Activated CD4-positive, CD25-positive, alpha-beta regulatory T cell treated with anti-CD3 and anti-CD28 coated beads, Interleukin-2, amount 50 U/mL, for 72 hours (primary cell): ENCODE measurements around the gene CEP131.
"Not testable (repeated sequence)": the region's sequence is repeated elsewhere in the genome, so short reads cannot be mapped to it uniquely, and the experiment has no call there.

Experiments
- DNase-seq: peaks from one replicate; pipeline ENCODE4 v3.0.0; 2021

The CEP131 gene

DNA sequence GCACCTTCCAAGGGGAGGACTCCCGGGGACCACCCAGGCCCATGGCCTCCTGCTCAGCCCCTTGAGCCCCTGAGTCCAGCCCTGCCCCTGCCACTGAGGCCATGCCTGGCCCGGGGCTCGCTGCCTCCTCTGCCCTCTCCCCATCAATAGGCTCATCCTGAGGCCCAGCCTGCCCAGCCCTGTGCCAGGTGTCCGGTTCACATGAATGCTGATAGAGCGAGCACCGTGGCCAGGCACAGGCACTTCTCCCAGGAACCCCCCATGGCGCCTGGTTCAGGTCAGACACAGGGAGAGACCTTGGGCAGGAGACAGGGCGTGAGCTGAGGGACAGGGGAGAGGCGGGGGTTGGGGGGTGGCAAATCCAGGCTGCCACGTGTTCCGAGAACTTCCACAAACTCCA lies 60.3 kb downstream of the CEP131 start:
- DNase-seq = no peak

DNA sequence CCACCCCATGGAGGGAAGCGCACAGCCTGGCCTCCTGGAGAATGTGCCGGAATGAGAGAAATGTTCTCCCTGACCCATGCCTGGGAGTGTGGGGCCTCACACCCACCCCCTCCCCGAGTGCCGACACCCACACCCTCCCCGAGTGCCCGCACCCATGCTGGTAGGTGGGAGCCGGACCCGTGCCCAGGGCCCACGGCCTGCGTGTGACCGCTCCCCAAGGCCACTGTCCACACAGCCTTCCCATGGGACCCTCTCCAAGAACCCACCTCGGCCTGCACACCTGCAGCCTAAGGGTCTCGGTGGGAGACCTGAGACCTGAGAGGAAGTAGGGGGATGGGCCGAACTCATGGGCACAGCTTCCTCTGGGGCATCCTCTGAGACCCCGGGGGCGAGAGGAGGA lies 60.8 kb downstream of the CEP131 start:
- no peak for DNase-seq

DNA sequence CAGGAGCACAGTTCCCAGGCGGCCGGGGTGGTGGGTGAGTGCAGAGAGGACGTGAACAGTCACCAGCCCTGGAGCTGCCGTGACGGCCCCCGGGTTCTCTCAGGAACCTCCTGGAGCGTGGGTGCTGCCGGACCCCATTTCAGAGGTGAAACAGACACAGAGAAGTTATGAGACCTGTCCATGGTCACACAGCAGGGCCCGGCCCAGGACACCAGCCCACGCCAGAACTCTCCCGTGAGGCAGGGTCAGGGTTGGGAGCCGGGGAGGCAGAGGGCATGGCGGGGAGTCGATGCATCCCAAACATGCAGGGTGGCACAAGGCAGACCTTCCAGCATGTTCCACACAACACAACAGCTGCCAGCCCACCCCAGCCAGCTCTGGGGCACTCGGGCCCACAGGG lies 61.2 kb downstream of the CEP131 start:
- no peak for DNase-seq

DNA sequence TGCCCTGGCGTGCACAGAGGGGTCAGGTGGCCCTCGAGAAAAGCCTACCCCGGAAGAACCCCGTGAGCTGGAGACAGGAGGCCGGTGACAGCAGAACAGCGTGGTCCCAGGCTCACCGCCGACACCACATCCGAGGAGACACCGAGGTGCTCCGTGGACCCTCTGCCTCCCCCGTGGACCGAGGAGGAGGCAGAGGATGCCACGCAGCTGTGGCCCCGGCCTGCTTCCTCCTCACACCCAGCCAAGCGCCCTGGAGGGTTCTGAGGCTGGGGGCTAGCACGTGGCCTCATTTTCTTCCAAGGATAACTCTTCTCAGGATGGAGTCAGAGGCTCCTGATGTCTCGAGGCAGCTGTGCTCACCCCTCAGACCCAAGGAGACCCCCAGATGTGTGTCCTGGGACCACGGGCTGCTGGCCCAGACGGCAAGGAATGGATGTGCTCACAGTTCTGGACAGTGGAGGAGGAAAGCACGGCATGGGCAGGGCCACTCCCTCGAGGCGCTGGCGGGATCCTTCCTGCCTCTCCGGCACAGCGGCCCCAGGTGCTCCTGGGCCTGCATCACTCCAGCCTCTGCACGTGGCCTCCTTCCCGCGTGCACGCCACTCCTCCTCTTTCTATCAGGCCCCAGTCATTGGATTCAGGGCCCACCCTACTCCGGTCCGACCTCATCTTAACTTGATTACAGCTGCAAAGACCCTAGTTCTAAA lies 61.9 kb downstream of the CEP131 start:
- no peak for DNase-seq

DNA sequence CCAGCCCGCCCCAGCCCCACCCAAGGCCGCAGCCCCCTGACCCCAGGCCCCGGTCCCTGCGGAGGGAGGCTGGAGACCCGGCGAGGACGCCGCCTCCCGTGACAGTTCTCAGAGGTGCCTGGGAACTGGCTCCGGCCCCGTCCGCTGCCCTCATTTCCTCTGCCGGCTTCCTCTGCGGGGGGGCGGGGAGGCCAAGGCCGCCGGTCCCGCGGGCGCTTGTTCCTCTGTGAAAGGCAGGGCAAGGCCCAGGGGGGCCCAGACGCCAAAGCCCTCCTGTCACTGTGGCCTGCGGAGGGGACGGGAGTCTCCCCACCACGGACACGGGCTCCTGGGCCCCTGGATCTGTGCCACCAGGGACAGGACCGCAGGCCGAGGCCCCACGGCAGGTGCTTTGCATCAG lies 62.5 kb downstream of the CEP131 start:
- no peak for DNase-seq

DNA sequence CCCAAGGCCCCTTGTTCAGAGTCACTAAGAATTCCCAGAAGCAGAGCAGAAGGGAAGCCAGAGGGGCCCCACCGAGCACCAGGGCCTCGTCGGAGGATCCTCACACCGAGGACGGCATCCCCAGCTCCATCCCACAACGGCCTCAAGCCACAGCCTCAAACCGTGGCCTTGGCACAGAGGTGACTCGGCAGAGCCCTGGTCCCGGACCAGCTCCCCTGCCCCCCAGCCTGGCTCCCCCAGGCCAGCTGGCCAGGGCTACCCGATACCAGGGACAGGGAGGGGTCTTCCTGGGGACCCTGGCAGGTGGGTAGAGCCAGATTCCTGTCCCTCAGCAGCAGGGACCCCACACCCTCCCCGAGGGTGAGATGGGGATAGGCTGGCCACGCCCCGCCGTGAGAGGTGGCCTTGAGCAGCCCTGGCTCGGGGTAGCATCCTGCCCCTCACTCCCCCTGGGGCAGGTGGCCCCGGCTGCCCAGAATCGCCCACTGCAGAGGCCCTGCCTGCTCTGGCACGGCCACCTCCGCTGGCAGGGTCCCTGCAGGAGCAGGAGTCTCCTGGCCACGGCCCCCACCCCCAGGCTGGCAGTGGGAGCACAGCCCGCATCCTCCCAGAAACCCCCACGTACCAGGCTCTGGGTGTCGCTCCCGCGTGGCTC lies 63.0 kb downstream of the CEP131 start:
- no peak for DNase-seq

DNA sequence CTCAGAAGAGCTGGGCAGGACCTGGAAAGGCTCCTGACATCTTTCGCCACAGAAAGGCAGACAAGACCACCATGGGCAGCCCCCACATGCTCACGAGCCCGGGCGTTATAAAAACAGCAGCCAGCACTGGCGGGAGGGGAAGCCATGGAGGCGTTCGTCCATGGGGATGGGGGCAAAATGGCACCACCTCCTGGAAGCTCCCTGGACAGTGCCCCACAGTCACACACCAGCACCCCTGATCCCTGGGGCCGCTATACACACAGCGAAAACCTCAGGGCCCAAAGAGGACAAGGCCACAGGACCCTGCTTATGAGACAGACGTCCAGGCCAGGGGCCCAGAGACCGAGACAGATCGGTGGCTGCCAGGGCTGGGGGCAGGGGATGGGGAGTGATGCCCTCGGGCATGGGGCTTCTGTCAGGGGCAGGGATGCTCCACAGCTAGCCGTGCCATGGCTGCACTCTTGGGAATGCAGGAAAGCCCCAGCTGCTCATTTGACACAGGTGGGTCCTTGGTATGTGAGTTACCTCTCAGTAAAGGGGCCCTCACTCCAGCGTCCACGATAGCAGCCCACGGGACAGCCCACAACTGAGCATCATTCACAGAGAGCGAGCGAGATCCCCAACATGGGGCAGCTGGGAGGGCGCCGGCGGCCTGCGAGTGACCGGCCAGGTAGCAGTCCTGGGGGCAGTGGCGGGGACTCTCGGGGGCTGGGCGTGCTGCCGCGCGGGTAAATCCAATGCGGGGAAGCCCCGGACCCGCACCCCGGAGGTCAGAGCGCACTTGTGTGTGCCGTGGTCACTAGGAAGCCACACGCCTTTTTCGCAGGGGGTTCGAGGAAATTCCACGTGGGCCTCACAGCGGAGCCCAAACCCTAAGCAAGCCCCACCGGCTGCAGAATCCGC lies 63.8 kb downstream of the CEP131 start:
- no peak for DNase-seq

DNA sequence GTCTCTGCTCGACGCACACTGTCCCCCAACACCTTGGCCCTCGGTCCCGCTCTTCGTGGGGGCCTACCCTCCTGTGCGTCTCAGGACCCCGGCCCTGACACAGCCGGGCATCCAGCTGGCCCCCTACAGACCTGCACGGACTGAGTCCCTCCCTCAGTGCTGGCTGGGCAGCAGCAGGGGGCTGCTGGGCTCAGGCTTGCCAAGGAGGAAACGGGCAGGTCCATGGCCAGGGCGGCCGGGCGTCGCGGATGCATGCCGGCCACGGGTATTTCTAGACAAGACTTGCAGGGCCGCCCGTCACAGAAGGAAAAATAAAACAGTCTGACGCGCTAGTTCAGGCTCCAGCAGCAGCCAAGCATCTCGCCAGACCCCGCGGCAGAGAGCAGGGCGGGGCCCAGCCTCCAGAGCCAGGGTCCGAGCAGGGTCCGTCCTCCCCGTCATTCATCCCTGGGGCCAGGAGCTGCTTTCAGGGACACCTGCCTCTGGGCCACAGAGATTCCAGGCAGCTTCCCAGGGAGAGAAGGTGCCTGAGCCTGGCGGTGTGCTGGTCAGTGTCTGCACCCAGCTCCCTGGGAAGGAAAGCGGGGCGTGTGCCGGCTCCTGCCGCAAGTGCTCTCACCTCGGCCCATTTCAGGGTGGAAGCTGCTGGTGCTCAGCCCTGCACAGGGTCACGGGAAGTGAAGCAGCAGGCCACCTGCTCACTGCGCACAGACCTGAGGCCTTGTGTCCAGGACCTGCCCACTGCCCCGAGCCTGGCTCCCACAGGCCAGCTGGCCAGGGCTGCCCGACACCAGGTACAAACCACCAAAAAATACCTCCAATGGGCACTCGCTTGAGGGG lies 64.7 kb downstream of the CEP131 start:
- no peak for DNase-seq

DNA sequence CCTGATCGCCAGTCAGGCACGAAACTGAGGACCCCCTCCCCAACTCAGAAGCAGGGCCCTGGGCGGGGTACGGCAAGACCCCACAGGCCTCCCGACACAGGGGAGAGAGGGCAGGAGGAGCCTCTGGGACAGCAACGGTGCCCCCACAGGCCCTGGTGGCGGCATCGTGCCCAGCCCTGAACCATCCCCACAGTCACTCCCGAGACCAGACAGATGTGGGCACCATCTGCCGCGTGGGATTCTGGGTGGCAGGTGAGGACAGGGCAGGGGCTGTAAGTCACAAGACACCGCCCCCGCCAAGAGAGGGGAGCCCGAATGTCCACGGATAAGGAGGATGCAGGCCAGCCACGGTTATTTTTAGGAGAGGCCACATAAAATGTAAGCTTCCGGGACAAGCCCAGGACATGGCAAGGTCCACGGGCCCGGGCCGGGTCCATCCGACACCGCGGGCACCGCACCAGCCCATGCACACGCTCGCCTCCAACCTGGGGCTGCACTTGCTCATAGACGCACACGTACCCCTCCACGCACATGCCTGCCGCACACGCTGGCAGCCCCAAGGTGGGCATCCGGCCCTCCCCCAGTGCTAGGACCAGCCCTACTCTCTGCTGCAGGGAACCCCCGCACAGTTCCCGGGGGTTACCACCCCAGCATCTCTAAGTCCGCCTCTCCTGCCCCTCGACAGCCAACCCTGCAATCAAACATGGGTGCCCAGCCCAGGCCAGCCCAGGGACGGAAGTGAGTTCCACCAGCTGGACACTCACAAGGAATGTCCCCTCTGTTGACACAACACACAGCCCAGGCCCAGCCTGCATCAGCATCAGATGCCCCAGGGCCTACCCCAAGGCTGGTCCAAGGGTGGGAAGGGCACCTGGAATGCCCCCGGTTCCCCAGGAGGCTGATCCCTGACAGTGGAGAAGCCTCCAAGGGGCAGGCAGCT lies 65.6 kb downstream of the CEP131 start:
- no peak for DNase-seq

DNA sequence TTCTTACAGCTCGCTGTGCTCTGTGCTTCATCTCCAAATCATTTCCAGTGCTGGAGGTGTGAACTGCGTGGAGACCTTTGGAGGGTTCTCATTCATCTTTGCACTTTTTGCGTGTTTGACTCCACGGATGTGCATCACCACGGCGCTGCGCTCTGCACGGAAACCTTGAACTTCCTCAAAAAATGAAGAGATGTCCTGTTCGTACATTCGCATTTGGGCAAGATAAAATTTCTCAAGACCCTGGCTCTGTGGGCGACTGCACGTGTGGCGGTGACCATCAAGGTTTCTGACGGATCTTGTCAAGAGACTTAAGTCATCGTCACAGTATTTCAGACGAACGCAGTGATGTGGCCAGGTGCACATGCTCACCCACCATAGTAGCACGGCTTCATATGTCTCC lies 67.8 kb downstream of the CEP131 start:
- DNase-seq = no peak

DNA sequence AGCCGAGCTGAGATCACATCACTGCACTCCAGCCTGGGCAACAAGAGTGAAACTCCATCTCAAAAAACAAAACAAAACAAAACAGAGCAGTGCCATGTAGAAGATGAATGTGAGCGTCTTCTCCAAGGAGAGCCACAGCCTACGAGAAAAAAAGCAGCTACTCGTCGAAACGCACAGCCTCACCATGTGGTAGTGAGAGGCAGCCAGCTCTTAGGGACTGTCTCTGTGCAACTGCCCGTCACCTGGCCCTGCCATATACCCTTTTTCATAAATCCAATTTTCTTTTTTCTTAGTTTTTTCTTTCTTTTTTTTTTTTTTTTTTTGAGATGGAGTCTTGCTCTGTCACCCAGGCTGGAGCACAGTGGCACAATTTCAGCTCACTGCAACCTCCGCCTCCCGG lies 68.7 kb downstream of the CEP131 start:
- not testable (repeated sequence) for DNase-seq

DNA sequence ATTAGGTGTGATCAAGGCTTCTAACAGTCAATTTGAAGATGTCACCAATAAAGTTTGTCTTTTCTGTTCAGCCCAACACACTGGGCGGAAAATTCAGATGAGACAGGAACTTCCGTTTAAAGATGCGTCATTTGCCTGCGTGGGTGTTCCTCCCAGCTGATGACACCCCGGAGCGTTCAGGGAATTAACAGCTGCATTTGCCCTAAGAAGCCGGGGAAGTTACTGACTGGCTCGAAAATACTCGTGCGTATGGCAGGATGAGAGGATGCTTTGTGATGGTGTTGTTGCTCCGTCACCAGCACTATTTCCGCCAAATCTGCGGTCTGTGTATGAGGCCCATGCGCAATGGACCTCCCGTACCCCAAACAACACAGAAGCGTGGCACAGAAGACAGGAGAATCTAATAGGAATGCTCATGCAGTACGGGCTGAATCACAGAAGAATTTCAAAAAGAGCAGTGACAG lies 69.4 kb downstream of the CEP131 start:
- no peak for DNase-seq

DNA sequence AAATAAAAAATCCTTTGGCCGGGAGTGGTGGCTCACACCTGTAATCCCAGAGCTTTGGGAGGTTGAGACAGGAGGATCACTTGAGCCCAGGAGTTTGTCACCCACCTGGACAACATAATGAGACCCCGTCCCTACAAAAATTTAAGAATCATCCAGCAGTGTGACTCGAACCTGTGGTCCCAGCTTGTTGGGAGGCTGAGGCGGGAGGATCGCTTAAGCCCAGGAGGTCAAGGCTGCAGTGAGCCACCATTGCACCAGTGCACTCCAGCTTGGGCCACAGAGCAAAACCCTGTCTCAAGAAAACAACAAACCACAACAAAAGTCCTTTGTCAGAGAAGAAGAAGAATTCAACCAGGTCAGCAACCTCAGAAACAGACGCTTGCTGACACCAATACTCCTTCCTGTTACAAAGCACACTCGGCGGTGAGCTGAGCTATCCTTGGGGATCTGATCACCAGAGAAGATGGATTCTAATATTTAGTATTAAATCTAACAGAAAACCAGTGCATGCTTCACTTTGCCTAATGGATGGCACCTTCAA lies 70.4 kb downstream of the CEP131 start:
- DNase-seq = no peak

DNA sequence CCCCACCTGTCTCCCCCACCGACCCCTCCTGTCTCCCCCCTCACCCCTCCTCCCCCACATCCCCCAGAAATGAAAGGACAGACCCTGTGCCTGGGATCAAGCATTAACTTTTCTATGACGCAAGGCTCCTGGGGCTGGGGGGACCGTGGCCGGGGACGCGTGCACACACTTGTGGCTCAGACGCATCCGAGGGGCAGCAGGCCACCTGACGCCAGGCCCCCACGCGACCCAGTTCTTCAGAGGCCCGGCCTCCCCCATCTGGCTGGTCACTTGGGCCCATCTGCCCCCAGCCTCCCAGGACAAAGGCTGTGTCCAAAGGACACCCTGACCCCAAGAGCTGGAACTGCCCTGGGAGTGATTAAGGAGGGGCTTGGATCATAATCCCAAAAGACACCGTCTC lies 71.5 kb downstream of the CEP131 start:
- DNase-seq = no peak

DNA sequence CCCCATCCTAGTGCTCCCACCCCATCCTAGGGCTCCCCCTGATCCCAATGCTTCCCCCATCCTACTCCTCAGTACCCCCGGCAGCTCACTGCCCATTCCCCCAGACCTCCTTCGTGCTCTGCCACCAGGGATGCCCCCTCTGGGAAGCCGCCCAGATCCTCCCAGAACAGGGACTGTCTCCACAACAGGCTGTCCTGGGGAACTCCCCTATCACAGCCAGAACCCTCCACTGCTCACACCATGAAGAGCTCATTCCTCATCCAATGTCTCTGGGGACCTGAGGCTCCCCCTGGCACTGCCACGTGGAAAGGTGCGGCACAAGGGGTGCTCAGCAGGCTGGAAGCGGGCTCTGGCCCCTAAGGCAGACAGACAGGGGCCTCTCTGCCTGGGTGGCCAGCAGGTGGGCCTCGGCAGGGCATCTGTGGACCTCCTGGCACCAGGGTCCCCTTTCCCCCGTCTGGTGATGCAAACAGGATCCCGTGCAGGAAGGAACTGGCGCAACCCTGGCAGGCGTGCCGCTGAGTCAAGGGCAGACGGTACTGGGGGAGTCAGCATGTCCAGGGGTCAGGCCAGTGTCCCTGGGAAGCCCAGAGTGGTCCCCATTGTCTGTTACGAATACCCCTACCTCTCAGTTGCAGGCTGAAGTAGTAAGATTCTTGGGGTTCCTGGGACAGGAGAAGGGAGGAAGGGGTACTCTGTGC lies 72.2 kb downstream of the CEP131 start:
- DNase-seq = no peak

DNA sequence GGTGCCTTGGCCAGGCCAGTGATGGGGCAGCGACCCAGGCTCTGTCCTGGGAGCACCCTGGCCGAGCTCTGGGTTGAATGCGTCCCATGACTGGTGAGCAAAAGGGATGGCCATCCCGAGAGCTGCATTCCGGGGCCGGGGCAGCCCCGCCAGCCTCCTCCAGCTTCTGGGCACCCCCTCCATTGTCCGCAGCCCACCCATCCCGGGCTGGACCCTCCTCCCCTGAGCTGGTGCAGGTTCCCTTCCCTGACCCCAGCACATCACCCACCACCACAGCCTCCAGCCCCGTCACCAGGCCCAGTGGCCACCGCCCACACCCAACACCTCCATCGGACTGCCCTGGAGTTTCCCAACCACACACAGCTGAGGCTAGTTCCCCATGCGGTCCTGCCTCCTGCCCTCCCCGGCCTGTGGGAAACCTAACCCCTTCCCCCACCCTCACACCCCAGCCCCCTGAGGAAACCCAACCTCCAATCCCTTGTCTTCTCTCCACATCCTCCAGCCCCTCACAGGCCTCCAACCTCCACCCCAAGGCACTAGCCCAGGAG lies 73.7 kb downstream of the CEP131 start:
- no peak for DNase-seq

DNA sequence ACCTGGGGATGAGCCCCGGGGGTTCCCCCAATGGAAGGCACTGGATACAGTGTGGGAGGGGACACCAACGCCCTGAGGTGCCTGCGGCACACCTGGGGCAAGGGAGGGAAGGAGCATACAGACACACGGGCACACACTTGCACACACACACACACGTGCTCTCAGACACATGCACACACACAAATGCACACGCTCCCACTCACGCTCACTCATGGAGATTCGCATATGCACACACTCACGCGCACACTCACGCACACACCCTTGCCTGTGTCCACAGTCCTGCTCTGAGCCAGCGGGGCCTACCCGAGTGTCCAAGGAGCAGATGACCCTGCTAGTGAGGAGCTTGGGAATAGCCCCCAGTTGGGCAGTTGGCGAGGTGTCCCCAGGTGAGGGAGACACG lies 74.2 kb downstream of the CEP131 start:
- DNase-seq = no peak

DNA sequence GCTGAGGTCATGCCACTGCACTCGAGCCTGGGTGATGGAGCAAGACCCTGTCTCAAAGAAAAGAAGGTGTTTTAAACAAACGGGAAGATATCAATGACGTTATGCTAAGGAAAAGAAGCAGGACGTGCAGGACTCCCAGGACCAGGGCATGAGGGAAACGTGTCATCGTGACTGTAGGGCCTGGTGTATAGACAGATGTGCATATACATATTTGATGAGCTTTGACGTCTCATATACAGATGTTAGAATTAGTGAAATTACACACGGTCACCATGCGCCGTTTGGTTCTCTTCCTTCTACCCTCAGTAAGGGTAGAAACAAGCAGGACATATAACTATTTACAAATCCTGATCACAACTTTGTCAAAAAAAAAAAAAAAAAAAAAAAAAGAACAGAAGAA lies 75.1 kb downstream of the CEP131 start:
- no peak for DNase-seq

DNA sequence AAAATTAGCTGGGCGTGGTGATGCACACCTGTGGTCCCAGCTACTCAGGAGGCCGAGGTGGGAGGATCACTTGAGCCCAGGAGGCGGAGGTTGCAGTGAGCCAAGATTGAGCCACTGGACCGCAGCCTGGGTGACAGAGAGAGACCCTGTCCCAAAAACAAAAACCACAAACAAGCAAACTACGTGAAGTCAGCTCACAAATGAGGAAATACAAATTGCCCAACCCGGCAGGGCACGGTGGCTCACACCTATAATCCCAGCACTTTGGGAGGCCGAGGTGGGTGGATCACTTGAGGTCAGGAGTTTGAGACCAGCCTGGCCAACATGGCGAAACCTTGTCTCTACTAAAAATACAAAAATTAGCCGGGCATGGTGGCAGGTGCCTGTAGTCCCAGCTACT lies 76.6 kb downstream of the CEP131 start:
- DNase-seq = not testable (repeated sequence)

DNA sequence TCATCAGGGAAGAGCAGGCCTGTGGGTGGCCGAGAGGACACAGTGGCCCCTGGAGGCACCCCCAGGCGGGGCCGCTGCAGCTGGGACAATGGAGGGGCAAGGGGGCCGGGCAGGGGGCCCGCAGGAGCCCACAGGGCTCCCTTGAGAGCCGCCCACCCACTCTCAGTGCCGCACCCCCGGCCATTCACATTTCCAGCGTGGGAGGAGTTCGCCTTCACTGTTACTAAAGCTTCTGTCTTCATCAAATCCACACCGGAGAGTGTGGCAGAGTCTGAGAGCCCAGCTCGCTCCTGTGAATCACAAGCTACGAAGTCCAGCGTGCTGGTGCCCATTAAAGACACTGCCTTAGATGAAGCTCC lies 78.4 kb downstream of the CEP131 start:
- DNase-seq = no peak
